Adrenal gland (tissue), 5 donors: ENCODE data around the gene MED12L.

ENCODE experiments used
- POLR2A ChIP-seq, 2 donors: fragments of 450-650 bp; IDR thresholded peaks; one replicate each; pipeline ENCODE4 v1.6.1; 2017; ENCODE audit warnings: antibody characterized with exemption in 2 of 2, mild to moderate bottlenecking in 2 of 2, moderate library complexity in 1 of 2
- TF ChIP-seq, protein P1 (sequence below), 6 experiments: fragments of 450-650 bp in 4 of 6; fragments of 200-600 bp in 2 of 6; sonication (generic) in 1 of 6; IDR thresholded peaks; 1 replicate in 5 of 6; 2 replicates in 1 of 6; pipeline versions ENCODE4 v1.5.1 to v1.8.0; 2016 to 2021; ENCODE audit warnings: antibody characterized with exemption in 6 of 6, mild to moderate bottlenecking in 2 of 6, moderate library complexity in 1 of 6
- donor health status: DM: no; HTN: no; CAD: no.

GRCh38 chr3:151460228-151460627 lies 374.8 kb downstream of the MED12L start:
- TF ChIP-seq, protein P1, sequence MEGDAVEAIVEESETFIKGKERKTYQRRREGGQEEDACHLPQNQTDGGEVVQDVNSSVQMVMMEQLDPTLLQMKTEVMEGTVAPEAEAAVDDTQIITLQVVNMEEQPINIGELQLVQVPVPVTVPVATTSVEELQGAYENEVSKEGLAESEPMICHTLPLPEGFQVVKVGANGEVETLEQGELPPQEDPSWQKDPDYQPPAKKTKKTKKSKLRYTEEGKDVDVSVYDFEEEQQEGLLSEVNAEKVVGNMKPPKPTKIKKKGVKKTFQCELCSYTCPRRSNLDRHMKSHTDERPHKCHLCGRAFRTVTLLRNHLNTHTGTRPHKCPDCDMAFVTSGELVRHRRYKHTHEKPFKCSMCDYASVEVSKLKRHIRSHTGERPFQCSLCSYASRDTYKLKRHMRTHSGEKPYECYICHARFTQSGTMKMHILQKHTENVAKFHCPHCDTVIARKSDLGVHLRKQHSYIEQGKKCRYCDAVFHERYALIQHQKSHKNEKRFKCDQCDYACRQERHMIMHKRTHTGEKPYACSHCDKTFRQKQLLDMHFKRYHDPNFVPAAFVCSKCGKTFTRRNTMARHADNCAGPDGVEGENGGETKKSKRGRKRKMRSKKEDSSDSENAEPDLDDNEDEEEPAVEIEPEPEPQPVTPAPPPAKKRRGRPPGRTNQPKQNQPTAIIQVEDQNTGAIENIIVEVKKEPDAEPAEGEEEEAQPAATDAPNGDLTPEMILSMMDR (IDR thresholded peaks at IDR 0.05), result no peak
- no peak for TF ChIP-seq POLR2A (IDR thresholded peaks at IDR 0.05)
